ENCODE data around the gene SNRNP35.

The SNRNP35 gene

GRCh38 chr12:123506843-123507236, 48.9 kb downstream of the SNRNP35 start:
- no peak for TF ChIP-seq CTCF (IDR thresholded peaks at IDR 0.05)

- TF ChIP-seq CTCF (IDR thresholded peaks at IDR 0.05), result no peak
Measured at GRCh38 chr12:123512838-123513665, 55.1 kb downstream of the SNRNP35 start.

DNA sequence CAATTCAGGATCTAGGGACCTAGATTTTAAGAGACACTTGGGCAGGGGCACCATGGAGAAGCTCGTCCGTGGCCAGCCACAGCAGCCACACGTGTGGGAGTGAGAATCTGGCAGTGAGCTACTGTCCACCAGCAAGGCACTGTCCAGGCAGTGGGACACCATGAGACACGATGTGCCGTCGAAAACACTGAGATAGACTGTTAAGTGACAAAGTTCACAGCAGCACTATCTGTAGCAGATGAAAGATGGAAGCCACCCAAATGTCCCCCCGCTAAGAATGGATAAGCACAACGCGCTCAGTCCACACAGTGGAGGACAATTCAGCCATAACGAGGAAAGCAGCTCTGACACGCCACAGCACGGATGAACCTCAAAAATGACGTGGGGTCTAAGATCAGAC, 55.9 kb downstream of the SNRNP35 start:
- TF ChIP-seq CTCF (IDR thresholded peaks at IDR 0.05), result no peak

DNA sequence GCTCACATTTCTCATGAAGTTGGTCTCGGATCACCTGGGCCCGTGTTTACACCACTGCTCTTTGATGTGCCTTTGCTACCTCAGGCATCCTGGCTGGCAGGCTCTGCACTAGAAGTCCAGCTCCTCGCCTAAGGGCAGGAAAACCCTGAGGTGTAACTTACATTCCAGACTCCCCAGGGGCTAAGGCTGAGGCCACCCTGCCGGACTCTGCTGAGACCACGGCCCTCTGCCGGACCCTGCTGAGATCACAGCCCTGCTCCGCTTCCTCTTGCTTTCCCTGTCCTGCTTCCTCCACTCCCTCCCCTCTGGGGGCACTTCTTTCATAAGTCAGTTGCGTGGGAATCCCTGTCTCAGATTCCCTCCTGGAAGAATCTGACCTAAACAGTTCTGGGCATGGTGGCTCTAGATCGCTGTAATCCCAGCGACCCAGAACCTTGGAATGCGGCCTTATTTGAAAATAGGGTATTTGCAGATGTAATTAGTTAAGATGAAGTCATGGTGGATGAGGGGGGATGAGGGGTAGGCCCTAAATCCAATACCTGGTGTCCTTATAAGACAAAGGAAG, 58.4 kb downstream of the SNRNP35 start:
- no peak for TF ChIP-seq CTCF (IDR thresholded peaks at IDR 0.05)

All from LNCAP (cell line).